Upper lobe of left lung (tissue), 6 donors: ENCODE measurements around the gene CNPY1. TPM values are rescaled to one million over a fixed set of nuclear protein-coding genes. Genes with fewer than 3 reads are reported as not detected.

Experiments used
- ATAC-seq, 2 donors: fragments of 200-7000 bp; cut with Tn5 transposase; one replicate each; pipeline ENCODE4 v1.9.1; 2022; ENCODE audit warnings: mild to moderate bottlenecking in 2 of 2, moderate library complexity in 2 of 2; ENCODE audit not compliant: low FRiP score in 2 of 2
- DNase-seq, 2 donors: peaks; one replicate each; pipeline ENCODE4 v3.0.0-alpha.2; 2019 to 2020
- H3K27ac ChIP-seq, 4 donors: fragments of 200-600 bp; sonication (generic); one replicate each; pipeline ENCODE4 v1.5.1; 2016 to 2019
- H3K27me3 ChIP-seq, 4 donors: fragments of 200-600 bp; sonication (generic); one replicate each; pipeline ENCODE4 v1.5.1; 2017 to 2019
- H3K36me3 ChIP-seq, 4 donors: fragments of 200-600 bp; sonication (generic); one replicate each; pipeline ENCODE4 v1.5.1; 2016 to 2019
- H3K4me1 ChIP-seq, 4 donors: fragments of 200-600 bp; sonication (generic); one replicate each; pipeline ENCODE4 v1.5.1; 2018 to 2019
- H3K4me3 ChIP-seq, 4 donors: fragments of 200-600 bp; sonication (generic); one replicate each; pipeline ENCODE4 v1.5.1; 2017 to 2019; ENCODE audit warnings: mild to moderate bottlenecking in 2 of 4, moderate library complexity in 1 of 4
- H3K9me3 ChIP-seq, 4 donors: fragments of 200-600 bp; sonication (generic); one replicate each; pipeline ENCODE4 v1.5.1; 2018 to 2019
- EP300 ChIP-seq, 4 donors: sonication (generic); formaldehyde crosslinking; IDR thresholded peaks; one replicate each; pipeline ENCODE4 v1.5.1; 2017; ENCODE audit warnings: antibody characterized with exemption in 4 of 4, control low read depth in 2 of 4
- POLR2A ChIP-seq, 4 donors: fragments of 450-650 bp; IDR thresholded peaks; one replicate each; pipeline ENCODE4 v1.5.1; 2016 to 2017; ENCODE audit warnings: antibody characterized with exemption in 4 of 4, mild to moderate bottlenecking in 2 of 4
- POLR2AphosphoS5 ChIP-seq, 2 donors: sonication (generic); formaldehyde crosslinking; IDR thresholded peaks; one replicate each; pipeline ENCODE4 v1.5.1; 2017; ENCODE audit warnings: antibody characterized with exemption in 2 of 2
- WGBS, 2 donors: methylation state at CpG; one replicate each; pipeline ENCODE4 v1.1.5; 2017 to 2018; 5-methylcytosine and 5-hydroxymethylcytosine counted together
- total RNA-seq, 6 donors: library from RNA; depleted of rRNA in 4 of 6; stranded (reverse); fragments of >200 nt in 4 of 6; gene quantifications; one replicate each; pipeline versions ENCODE4 v1.1.0 to v1.2.1, GENCODE V29; 2016 to 2021
- TF ChIP-seq, protein P1 (sequence below), 6 experiments: fragments of 450-650 bp in 4 of 6; fragments of 200-600 bp in 2 of 6; sonication (generic) in 2 of 6; IDR thresholded peaks; one replicate each; pipeline ENCODE4 v1.5.1; 2016 to 2019; ENCODE audit warnings: antibody characterized with exemption in 6 of 6
- donor health status: DM: no; HTN: no; CAD: no; lungs with moderate emphysema.
- donor health status: DM: no; HTN: yes; CAD: no; lungs with severe emphysema.

CNPY1 gene
- total RNA-seq, 6 donors from 2014 or later = not detected

DNA sequence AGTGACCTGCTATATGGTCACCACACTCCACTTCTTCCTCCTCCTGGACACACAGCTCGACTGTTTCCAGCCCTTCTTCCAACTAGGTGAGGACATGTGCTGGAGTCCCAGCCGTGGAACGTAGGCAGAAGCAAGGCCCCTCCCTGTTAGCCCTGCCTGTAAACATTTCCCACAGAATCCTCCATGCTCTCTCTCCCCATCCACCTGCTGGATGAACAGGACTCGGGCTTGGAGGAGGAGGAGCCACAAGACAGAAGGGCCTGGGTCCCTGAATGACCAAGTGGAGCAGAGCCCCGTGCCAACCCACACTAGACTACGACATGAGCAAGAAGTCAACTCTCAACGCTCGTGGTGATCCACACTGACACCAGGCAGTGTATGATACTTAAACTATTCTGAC is 9.9 kb downstream of the CNPY1 start:
- H3K27ac ChIP-seq = no peak overlapping the region
- DNase-seq (no peak), ATAC-seq (no peak)
- peaks cover 0 to 28% (median 8%) of the 10 kb centered on the region in 4 donors for H3K27me3 ChIP-seq
- peaks cover 11 to 16% (median 13%) of the 10 kb centered on the region in 4 donors for H3K4me1 ChIP-seq
- H3K9me3 ChIP-seq = no peaks in the 10 kb centered on the region
- TF ChIP-seq, protein P1, sequence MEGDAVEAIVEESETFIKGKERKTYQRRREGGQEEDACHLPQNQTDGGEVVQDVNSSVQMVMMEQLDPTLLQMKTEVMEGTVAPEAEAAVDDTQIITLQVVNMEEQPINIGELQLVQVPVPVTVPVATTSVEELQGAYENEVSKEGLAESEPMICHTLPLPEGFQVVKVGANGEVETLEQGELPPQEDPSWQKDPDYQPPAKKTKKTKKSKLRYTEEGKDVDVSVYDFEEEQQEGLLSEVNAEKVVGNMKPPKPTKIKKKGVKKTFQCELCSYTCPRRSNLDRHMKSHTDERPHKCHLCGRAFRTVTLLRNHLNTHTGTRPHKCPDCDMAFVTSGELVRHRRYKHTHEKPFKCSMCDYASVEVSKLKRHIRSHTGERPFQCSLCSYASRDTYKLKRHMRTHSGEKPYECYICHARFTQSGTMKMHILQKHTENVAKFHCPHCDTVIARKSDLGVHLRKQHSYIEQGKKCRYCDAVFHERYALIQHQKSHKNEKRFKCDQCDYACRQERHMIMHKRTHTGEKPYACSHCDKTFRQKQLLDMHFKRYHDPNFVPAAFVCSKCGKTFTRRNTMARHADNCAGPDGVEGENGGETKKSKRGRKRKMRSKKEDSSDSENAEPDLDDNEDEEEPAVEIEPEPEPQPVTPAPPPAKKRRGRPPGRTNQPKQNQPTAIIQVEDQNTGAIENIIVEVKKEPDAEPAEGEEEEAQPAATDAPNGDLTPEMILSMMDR (IDR thresholded peaks at IDR 0.05) = no peak
- TF ChIP-seq EP300 (IDR thresholded peaks at IDR 0.05) = no peak
- TF ChIP-seq POLR2AphosphoS5 (IDR thresholded peaks at IDR 0.05) = no peak
- TF ChIP-seq POLR2A (IDR thresholded peaks at IDR 0.05) = no peak
- no peak overlapping the region for H3K4me3 ChIP-seq
- no peaks in the 10 kb centered on the region for H3K36me3 ChIP-seq
- 73 to 75% methylated on average over 8 of the region's 8 CpGs for WGBS, 2 donors

DNA sequence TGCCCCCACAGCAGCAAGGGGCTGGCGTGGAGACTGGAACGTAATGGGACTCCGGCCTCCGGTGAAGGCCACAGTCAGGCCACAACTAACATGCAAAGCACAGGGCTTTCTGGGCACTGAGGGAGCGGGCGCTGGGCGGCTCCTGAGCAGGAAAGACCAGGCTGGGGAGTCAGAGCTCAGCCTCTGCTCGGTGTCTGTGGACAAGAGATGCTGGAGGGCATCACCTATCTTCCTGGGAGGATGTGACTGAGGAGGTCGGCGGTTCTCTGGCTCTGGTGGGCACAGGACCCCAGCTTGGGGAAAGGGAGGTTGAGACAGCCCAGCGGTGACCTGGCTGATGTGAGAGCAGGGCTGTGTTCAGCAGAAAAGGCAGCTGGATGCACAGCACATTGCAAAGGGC is 11.7 kb downstream of the CNPY1 start:
- ATAC-seq (no peak), DNase-seq (no peak)
- Histone ChIP-seq H3K9me3 (no peaks in the 10 kb centered on the region), H3K4me1 (peaks cover 11 to 16% (median 13%) of the 10 kb centered on the region in 4 donors), H3K27me3 (peaks cover 0 to 28% (median 12%) of the 10 kb centered on the region in 4 donors), H3K36me3 (no peaks in the 10 kb centered on the region), H3K27ac (no peak overlapping the region), H3K4me3 (no peak overlapping the region)
- 78 to 87% methylated on average over 9 to 10 of the region's 11 CpGs for WGBS, 2 donors
- no peak for TF ChIP-seq POLR2A (IDR thresholded peaks at IDR 0.05)
- no peak for TF ChIP-seq EP300 (IDR thresholded peaks at IDR 0.05)
- TF ChIP-seq POLR2AphosphoS5 (IDR thresholded peaks at IDR 0.05) = no peak
- TF ChIP-seq, protein P1 (IDR thresholded peaks at IDR 0.05) = no peak

GRCh38 chr7:155533827-155534690 is 12.3 kb downstream of the CNPY1 start:
- WGBS, 2 donors = 41 to 42% methylated on average over 7 to 27 of the region's 27 CpGs
- ATAC-seq = peak in 1 of 2 donors; percentile 49
- H3K27ac ChIP-seq = no peak overlapping the region
- H3K36me3 ChIP-seq = no peaks in the 10 kb centered on the region
- DNase-seq = no peak
- no peak for TF ChIP-seq POLR2AphosphoS5 (IDR thresholded peaks at IDR 0.05)
- TF ChIP-seq EP300 (IDR thresholded peaks at IDR 0.05) = no peak
- TF ChIP-seq, protein P1 (IDR thresholded peaks at IDR 0.05) = peak in 1 of 6 experiments; percentile 20
- no peak for TF ChIP-seq POLR2A (IDR thresholded peaks at IDR 0.05)
- H3K4me3 ChIP-seq = peak overlapping the region in 2 of 4 donors; percentile 16 to 33
- H3K27me3 ChIP-seq = peaks cover 0 to 28% (median 12%) of the 10 kb centered on the region in 4 donors
- H3K4me1 ChIP-seq = peaks cover 11 to 16% (median 13%) of the 10 kb centered on the region in 4 donors
- H3K9me3 ChIP-seq = no peaks in the 10 kb centered on the region

DNA sequence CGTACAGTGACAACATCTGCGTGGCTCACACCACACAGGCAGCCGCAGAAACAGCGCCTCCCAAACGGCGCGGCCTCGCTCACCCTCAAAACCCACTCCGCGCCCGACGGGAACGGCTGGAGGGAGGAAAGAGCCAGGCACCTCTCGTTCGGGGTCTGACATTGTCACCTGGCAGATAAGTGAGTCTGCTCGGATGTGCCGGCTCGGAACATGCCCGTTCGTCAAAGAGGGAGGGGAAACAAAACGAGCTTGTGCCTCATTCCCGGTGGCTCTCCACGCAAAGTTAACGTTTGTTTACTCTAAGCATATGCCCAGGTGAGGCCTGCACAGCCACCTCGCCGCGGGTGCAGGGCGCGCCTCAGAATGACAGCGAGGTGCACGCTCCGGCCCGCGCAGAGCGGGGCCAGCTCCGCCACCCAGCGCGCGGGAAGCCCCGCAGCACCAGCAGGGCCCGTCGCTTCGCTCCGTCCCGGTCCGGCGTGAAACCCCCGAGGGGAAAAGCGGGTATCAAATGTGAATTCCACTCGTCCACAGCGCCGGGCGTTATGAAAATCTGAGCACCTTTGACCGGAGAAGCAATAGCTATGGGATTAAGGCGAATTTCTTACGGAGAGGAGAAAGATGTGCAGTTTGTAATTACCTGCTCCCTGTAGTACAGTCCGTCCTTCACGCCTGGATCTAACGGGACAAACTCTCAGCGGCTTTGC is 13.1 kb downstream of the CNPY1 start:
- DNase-seq (peak in 1 of 2 donors; percentile 85), ATAC-seq (peak in 1 of 2 donors; percentile 42)
- H3K27me3 ChIP-seq = peaks cover 0 to 28% (median 12%) of the 10 kb centered on the region in 4 donors
- TF ChIP-seq, protein P1 (IDR thresholded peaks at IDR 0.05) = no peak
- TF ChIP-seq EP300 (IDR thresholded peaks at IDR 0.05) = no peak
- TF ChIP-seq POLR2AphosphoS5 (IDR thresholded peaks at IDR 0.05) = no peak
- TF ChIP-seq POLR2A (IDR thresholded peaks at IDR 0.05) = no peak
- WGBS, 2 donors = 1 to 4% methylated on average over 20 to 59 of the region's 60 CpGs
- no peaks in the 10 kb centered on the region for H3K9me3 ChIP-seq
- peak overlapping the region in 3 of 4 donors; percentile 3 to 33 (median 16) for H3K4me3 ChIP-seq
- peaks cover 11 to 16% (median 13%) of the 10 kb centered on the region in 4 donors for H3K4me1 ChIP-seq
- H3K27ac ChIP-seq = no peak overlapping the region
- no peaks in the 10 kb centered on the region for H3K36me3 ChIP-seq
